Colonic mucosa (tissue), 4 donors: ENCODE data around the gene ANKRD40CL. TPM values are rescaled to one million over a fixed set of nuclear protein-coding genes. Genes with fewer than 3 reads are reported as not detected.
A peak's percentile ranks its signal among the peaks of the same experiment; 100 is the strongest.

Experiments used
- DNase-seq: peaks from one replicate; pipeline ENCODE4 v3.0.0-alpha.2; 2020
- H3K27ac ChIP-seq: fragments of 200-600 bp; one replicate; pipeline ENCODE4 v1.8.0; 2021
- H3K27me3 ChIP-seq: fragments of 200-600 bp; one replicate; pipeline ENCODE4 v1.8.0; 2021
- H3K36me3 ChIP-seq: fragments of 200-600 bp; one replicate; pipeline ENCODE4 v1.8.0; 2021
- H3K4me1 ChIP-seq: fragments of 200-600 bp; one replicate; pipeline ENCODE4 v1.8.0; 2021; ENCODE audit warnings: mild to moderate bottlenecking
- H3K4me3 ChIP-seq: fragments of 200-600 bp; one replicate; pipeline ENCODE4 v1.8.0; 2021
- H3K9ac ChIP-seq, 2 donors: one replicate each; pipeline ENCODE4 v1.7.0; 2013; ENCODE audit warnings: control low read depth in 2 of 2, low read depth in 2 of 2, low read length in 2 of 2
- H3K9me3 ChIP-seq: fragments of 200-600 bp; one replicate; pipeline ENCODE4 v1.8.0; 2021
- CTCF ChIP-seq: fragments of 200-600 bp; IDR thresholded peaks from one replicate; pipeline ENCODE4 v1.8.0; 2022; ENCODE audit warnings: antibody characterized with exemption, mild to moderate bottlenecking
- intact Hi-C: fragments of 100-400 bp; cut with DNase I; formaldehyde crosslinking; loops from one replicate; pipeline ENCODE4 v1.14.1; 2022
- total RNA-seq, 2 donors: library from RNA; stranded (reverse); fragmentation: NEBNext Ultra II Directional in 1 of 2; extraction: Animal tissue kit (Norgen Biotek cat#: 25700) in 1 of 2; gene quantifications; one replicate each; pipeline ENCODE4 v1.2.1, GENCODE V29; 2021
- donor health status: healthy.
- donor health status: DM: no; HTN: no; CAD: no.
- donor health status: DM: no; HTN: no; CAD: no.

ANKRD40CL gene
- total RNA-seq, 2 donors from 2014 or later = 44.9 to 54.5 TPM

DNA sequence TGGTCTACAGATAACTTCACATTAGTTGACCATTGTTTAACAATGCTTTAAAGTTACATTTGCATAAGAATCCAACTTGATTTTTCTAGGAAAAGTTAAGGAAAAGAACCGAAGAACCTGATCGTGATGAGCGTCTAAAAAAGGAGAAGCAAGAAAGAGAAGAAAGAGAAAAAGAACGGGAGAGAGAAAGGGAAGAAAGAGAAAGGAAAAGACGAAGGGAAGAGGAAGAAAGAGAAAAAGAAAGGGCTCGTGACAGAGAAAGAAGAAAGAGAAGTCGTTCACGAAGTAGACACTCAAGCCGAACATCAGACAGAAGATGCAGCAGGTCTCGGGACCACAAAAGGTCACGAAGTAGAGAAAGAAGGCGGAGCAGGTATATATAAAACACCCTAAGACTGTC lies 21.7 kb downstream of the ANKRD40CL start:
- intact Hi-C loops = no loop called here
- H3K9ac ChIP-seq = no peak overlapping the region
- TF ChIP-seq CTCF = no peak
- peaks cover 36% of the 10 kb centered on the region for H3K36me3 ChIP-seq
- H3K27ac ChIP-seq = no peak overlapping the region
- no peaks in the 10 kb centered on the region for H3K4me1 ChIP-seq
- no peak for DNase-seq
- no peaks in the 10 kb centered on the region for H3K9me3 ChIP-seq
- no peaks in the 10 kb centered on the region for H3K27me3 ChIP-seq
- H3K4me3 ChIP-seq = no peak overlapping the region

GRCh38 chr17:50739098-50739497 lies 28.2 kb downstream of the ANKRD40CL start:
- Histone ChIP-seq H3K9me3 (no peaks in the 10 kb centered on the region), H3K27me3 (no peaks in the 10 kb centered on the region), H3K36me3 (peaks cover 9% of the 10 kb centered on the region), H3K4me3 (no peak overlapping the region), H3K4me1 (no peaks in the 10 kb centered on the region), H3K9ac (no peak overlapping the region), H3K27ac (no peak overlapping the region)
- no peak for DNase-seq
- TF ChIP-seq CTCF = no peak
- intact Hi-C loops = no loop called here

GRCh38 chr17:50737118-50737698 lies 30.1 kb downstream of the ANKRD40CL start:
- Histone ChIP-seq H3K4me1 (no peaks in the 10 kb centered on the region), H3K27ac (no peak overlapping the region), H3K4me3 (no peak overlapping the region), H3K9ac (no peak overlapping the region), H3K27me3 (no peaks in the 10 kb centered on the region), H3K9me3 (no peaks in the 10 kb centered on the region), H3K36me3 (peaks cover 9% of the 10 kb centered on the region)
- DNase-seq = no peak
- no peak for TF ChIP-seq CTCF
- intact Hi-C loops = no loop called here

GRCh38 chr17:50735287-50735686 lies 32.0 kb downstream of the ANKRD40CL start:
- Histone ChIP-seq H3K4me3 (no peak overlapping the region), H3K4me1 (no peaks in the 10 kb centered on the region), H3K36me3 (no peaks in the 10 kb centered on the region), H3K9ac (no peak overlapping the region), H3K27me3 (no peaks in the 10 kb centered on the region), H3K9me3 (no peaks in the 10 kb centered on the region), H3K27ac (no peak overlapping the region)
- DNase-seq = no peak
- TF ChIP-seq CTCF = no peak
- intact Hi-C loops = no loop called here

DNA sequence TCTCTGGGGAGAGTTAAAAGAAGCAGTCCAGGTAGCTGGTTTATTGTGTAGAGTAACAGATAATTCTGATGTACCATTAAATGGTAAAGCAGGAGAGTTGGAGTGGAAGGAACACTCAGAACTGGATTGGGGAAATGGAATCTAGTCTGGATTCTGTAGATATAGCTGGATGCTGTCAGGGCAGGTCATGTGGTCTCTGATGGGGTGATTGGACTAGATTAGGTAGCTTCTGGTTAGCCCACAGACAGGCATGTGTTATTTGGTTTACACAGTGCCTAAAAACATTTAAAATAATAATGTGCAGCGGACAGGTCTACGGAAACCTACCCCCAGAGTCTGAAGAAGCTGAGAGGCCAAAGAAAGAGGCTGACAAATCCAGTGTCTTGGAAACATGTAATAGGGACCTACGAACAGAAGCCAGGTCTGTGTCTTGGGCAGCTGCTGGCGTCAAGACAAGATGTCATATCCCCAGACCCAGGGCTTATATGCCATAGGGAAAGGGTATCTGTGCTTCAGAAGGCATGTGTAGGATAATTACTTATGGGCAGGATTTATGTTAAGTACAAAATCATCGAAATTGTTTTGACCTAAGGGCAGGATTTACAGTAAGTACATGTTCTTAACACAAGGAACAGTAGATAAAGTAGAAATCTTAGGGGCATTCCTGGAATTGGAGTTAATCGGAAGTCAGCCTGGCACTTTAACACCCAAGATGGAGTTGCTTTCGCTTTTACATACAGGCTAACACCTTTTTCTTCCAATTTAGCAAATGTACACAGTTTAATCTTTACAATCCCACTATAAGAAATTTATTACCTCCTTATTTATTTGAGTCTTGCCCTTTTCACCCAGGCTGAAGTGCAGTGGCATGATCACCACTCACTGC lies 35.5 kb downstream of the ANKRD40CL start:
- Histone ChIP-seq H3K9ac (no peak overlapping the region), H3K4me3 (no peak overlapping the region), H3K36me3 (no peaks in the 10 kb centered on the region), H3K27ac (peak overlapping the region; percentile 3), H3K4me1 (no peaks in the 10 kb centered on the region), H3K27me3 (no peaks in the 10 kb centered on the region), H3K9me3 (no peaks in the 10 kb centered on the region)
- TF ChIP-seq CTCF = no peak
- intact Hi-C loops = no loop called here
- DNase-seq = no peak
